GM06990 (cell line): ENCODE data around the gene ABHD16A.

ENCODE experiments used
- DNase-seq: peaks from one replicate; pipeline ENCODE4 v3.0.0-alpha.2; 2011; ENCODE audit not compliant: insufficient read length; ENCODE audit errors: extremely low read depth
- H3K27me3 ChIP-seq: replicated peaks from 2 replicates; pipeline ENCODE4 v1.6.0; 2011; ENCODE audit warnings: low read length; ENCODE audit not compliant: control insufficient read depth, insufficient read depth
- H3K36me3 ChIP-seq: 2 replicates; pipeline ENCODE4 v1.5.1; 2011; ENCODE audit warnings: low read length; ENCODE audit not compliant: control insufficient read depth, insufficient read depth
- H3K4me3 ChIP-seq: replicated peaks from 2 replicates; pipeline ENCODE4 v1.5.1; 2011; ENCODE audit warnings: low read depth, mild to moderate bottlenecking, control low read depth, low read length
- TF ChIP-seq, protein P1 (sequence below): IDR thresholded peaks from 2 replicates; pipeline ENCODE4 v1.5.1; 2011; ENCODE audit warnings: low read length, control low read depth, mild to moderate bottlenecking, inconsistent platforms; ENCODE audit not compliant: insufficient read depth, poor library complexity, severe bottlenecking

Gene ABHD16A

GRCh38 chr6:31655349-31656237 is 47.5 kb downstream of the ABHD16A start, which contains the start of gene APOM:
APOM (plus strand) TSS chr6:31655894; CDS start chr6:31655967, 73 bp downstream.
- peaks cover 7% of the 10 kb centered on the region for H3K36me3 ChIP-seq
- DNase-seq, result no peak
- H3K4me3 ChIP-seq, result no peak within 1 kb of the TSS
- no peaks in the 10 kb centered on the region for H3K27me3 ChIP-seq
- TF ChIP-seq, protein P1, sequence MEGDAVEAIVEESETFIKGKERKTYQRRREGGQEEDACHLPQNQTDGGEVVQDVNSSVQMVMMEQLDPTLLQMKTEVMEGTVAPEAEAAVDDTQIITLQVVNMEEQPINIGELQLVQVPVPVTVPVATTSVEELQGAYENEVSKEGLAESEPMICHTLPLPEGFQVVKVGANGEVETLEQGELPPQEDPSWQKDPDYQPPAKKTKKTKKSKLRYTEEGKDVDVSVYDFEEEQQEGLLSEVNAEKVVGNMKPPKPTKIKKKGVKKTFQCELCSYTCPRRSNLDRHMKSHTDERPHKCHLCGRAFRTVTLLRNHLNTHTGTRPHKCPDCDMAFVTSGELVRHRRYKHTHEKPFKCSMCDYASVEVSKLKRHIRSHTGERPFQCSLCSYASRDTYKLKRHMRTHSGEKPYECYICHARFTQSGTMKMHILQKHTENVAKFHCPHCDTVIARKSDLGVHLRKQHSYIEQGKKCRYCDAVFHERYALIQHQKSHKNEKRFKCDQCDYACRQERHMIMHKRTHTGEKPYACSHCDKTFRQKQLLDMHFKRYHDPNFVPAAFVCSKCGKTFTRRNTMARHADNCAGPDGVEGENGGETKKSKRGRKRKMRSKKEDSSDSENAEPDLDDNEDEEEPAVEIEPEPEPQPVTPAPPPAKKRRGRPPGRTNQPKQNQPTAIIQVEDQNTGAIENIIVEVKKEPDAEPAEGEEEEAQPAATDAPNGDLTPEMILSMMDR, result no peak

DNA sequence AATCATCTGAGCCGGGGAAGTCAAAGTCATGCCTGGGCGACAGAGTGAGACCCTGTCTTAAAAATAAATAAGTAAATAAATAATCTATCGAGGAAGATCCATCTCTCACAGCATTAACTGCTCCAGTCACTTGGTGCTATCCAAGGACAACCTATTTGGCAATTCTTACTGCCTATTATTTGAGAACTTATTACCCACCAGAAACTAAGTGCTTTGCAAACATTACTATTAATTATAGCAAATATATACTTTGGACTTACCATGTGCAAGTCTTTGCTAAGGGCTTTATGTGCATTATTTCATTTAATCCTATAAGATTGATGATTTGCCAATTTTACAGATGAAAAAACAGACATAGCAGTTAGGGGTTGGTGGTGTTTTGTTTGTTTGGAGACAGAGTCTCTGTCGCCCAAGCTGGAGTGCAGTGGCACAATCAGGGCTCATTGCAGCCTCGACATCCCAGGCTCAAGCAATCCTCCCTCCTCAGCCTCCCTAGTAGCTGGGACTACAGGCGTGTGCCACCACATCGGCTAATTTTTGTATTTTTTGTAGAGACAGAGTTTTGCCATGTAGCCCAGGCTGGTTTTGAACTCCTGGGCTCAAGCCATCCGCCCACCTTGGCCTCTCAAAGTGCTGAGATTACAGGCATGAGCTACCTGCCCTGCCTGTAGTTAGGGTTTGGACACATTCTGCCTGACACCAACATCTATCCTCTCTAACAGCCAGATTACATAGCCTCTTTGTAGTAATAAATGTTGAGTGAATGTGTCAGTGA is 48.4 kb downstream of the ABHD16A start:
- Histone ChIP-seq H3K36me3 (peaks cover 7% of the 10 kb centered on the region), H3K27me3 (no peaks in the 10 kb centered on the region), H3K4me3 (no peak overlapping the region)
- DNase-seq, result no peak
- TF ChIP-seq, protein P1, result no peak

DNA sequence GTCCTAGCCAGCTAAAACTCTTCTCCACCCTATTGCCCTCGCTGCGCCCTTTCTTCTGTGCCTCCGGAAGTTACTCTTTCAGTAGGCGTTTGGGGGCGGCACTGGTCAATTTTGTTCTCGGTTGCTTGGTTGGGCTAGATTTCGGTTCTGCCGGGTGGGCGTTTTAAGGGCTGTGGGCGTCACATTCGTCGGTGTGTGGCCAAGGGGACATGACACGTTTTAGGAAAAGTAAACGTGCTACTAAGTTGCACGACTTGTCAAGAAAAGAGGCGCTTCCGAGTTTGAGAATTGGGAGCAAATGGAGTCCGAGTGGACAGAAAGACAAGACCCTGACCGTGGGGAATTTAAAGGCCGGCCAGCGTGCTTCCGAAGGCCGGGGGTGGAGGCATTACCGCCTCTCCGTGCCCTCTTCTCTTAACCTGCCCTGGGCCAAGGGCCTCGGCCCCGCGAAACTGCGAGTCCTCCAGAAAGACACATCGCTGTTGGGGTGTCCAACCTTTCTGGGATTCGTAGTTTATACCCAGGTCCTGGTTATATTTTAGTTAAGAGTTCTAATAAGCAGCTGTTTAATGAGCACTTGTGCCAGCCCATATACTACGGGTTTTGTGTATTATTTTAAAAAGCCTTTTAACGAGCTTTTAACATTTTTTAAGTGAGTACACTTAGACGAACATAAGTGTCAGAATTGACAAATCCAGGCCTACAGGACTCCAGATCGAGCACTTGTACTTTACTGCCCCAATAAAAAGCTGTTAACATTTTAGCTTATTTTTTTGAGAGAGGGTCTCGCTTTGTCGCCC is 50.0 kb downstream of the ABHD16A start:
- TF ChIP-seq, protein P1, result peak; percentile 26
- no peak for DNase-seq
- H3K27me3 ChIP-seq, result no peaks in the 10 kb centered on the region
- H3K36me3 ChIP-seq, result peaks cover 13% of the 10 kb centered on the region
- H3K4me3 ChIP-seq, result peak overlapping the region; percentile 81

DNA sequence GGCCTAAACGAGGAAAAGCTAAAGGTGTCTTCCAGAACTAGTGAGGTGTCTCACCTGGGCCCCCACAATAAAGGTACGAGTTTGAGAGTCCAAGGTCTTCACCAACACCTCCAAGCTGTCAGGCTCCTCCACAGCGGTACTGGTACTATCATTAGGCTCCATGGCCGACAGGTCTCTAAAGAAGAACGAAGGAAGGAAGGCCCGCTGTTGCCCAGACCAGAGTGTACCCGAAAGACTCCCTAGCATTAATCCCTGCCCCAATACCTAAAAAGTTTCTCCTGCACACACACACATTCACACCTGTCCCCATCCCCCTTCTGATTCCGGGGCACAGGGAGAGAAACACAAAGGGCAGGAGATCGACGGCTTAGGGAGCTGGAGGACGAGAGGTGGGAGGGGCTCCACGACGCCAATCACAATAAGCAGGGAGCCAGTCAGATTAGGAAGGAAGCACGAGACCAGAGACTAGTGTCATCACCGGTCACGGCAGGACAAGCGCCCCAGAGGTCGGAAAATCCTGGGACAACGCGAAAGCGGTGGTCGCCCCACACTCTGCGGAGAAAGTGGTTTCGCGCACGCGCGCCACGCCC is 51.4 kb downstream of the ABHD16A start:
- Histone ChIP-seq H3K27me3 (no peaks in the 10 kb centered on the region), H3K4me3 (peak overlapping the region; percentile 81), H3K36me3 (peaks cover 15% of the 10 kb centered on the region)
- DNase-seq, result no peak
- TF ChIP-seq, protein P1, result no peak

DNA sequence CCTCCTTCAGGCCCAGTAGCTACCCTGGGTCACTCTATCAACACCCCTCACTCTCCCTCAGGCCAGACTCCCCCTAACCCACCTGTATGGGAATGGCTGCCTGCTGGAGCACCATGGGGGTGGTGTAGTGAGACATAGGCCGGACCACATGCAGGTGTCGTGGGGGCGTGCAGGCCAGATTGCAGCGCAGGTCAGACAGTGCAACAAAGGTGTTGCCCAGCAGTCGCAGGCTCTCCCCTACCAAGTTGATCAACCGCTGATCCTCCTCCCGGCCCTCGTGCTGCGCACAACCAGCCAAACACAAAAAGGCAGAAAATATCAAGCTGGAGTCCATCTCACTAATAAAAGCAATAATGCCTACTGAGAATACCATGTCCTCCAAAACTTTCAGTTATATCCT is 57.8 kb downstream of the ABHD16A start:
- TF ChIP-seq, protein P1, result no peak
- Histone ChIP-seq H3K4me3 (no peak overlapping the region), H3K36me3 (peaks cover 53% of the 10 kb centered on the region), H3K27me3 (no peaks in the 10 kb centered on the region)
- DNase-seq, result no peak
